ENCODE results near the gene RPEL1. TPM values are rescaled to one million over a fixed set of nuclear protein-coding genes. Genes with fewer than 3 reads are reported as not detected.

The RPEL1 gene
- total and polyA plus RNA-seq, 2 of the 8 experiments (the other 6 are each of a cell fraction or from before 2014, with no cell fraction given): 0.12 TPM; not detected in 1

DNA sequence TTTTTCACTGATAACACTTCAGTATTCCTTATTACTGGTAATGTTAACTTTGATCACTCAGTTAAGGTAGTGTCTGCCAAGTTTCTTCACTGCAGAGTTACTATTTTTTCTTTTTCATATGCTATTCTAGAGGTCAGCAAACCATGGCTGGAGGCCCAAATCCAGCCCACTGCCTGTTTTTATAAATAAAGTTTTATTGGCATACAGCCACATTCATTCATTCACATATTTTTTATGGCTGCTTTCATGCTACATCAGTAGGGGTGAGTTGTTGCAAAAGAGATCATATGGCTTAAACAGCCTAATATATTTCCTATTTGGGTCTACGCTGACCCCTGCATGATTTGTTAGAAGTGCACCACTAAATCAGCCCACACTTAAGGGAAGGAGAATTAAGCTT is 10.9 kb downstream of the RPEL1 start:
- H3K56ac ChIP-seq (replicated peaks; ENCODE audit: insufficient read length, low read depth, low read length): no peak overlapping the region
- H3K36me3 ChIP-seq (ENCODE audit: control insufficient read depth in 2 of 4, insufficient read depth in 4 of 4, low read length in 3 of 4): no peaks in the 10 kb centered on the region
- no peak overlapping the region for H3K4me2 ChIP-seq (ENCODE audit: insufficient read depth in 1 of 2, low read depth in 2 of 2, low read length in 2 of 2)
- no peak overlapping the region for H2AFZ ChIP-seq (ENCODE audit: low read length)
- no peak overlapping the region for H4K91ac ChIP-seq (replicated peaks; ENCODE audit: insufficient read length, low read length)
- H3K79me2 ChIP-seq (ENCODE audit: control insufficient read depth in 1 of 2, insufficient read depth in 2 of 2, low read length in 2 of 2): no peaks in the 10 kb centered on the region
- H2BK20ac ChIP-seq (ENCODE audit: low read length): no peak overlapping the region
- no peak overlapping the region for H3K23ac ChIP-seq (ENCODE audit: insufficient read length)
- H2BK12ac ChIP-seq (ENCODE audit: low read depth, low read length): no peak overlapping the region
- no peak overlapping the region for H3K27ac ChIP-seq (ENCODE audit: low read depth, low read length)
- H3K27me3 ChIP-seq (replicated peaks in 1 of 4; ENCODE audit: control insufficient read depth in 3 of 4, extremely low read depth in 1 of 4, insufficient read depth in 3 of 4, low read length in 3 of 4): no peaks in the 10 kb centered on the region; a peak in 1 of 7 replicates
- no peaks in the 10 kb centered on the region for H3K79me1 ChIP-seq (ENCODE audit: low read depth, low read length)
- no peaks in the 10 kb centered on the region for H3K4me1 ChIP-seq (replicated peaks in 1 of 4; ENCODE audit: control insufficient read depth in 3 of 4, insufficient read depth in 4 of 4, low read length in 3 of 4)
- H4K5ac ChIP-seq (ENCODE audit: insufficient read length, low read depth, low read length): no peak overlapping the region
- FAIRE-seq: no peak
- no peak overlapping the region for H3K14ac ChIP-seq (ENCODE audit: insufficient read length)
- no peak overlapping the region for H3K9ac ChIP-seq (replicated peaks in 1 of 4; ENCODE audit: extremely low read depth in 1 of 4, low read depth in 3 of 4, low read length in 3 of 4)
- CTCF ChIA-PET (ENCODE audit: partially characterized antibody): interaction anchor here (1.3 kb wide), 1 partner anchor 12 kb away, joined by 4 read pairs; no protein-coding TSS in a partner anchor
- H4K20me1 ChIP-seq (replicated peaks in 1 of 2; ENCODE audit: control insufficient read depth in 1 of 2, insufficient read depth in 2 of 2, low read length in 2 of 2): no peaks in the 10 kb centered on the region
- TF ChIP-seq CREB1 (IDR thresholded peaks at IDR 0.05) (no peak), CTBP2 (IDR thresholded peaks at IDR 0.05; ENCODE audit: borderline replicate concordance, insufficient read depth, insufficient read length, low read length) (no peak), RXRA (IDR thresholded peaks at IDR 0.05; ENCODE audit: insufficient read depth, low read depth, low read length) (no peak), NRF1 (IDR thresholded peaks at IDR 0.05; ENCODE audit: low read depth, low read length) (no peak), YY1 (IDR thresholded peaks at IDR 0.05; ENCODE audit: low read depth, low read length) (no peak), CHD1 (IDR thresholded peaks at IDR 0.05; ENCODE audit: low read depth, low read length) (no peak), SP2 (IDR thresholded peaks at IDR 0.05; ENCODE audit: low read length) (no peak), SIRT6 (IDR thresholded peaks at IDR 0.05; ENCODE audit: low read length) (no peak), SP1 (IDR thresholded peaks at IDR 0.05; ENCODE audit: low read depth, low read length) (no peak)
- no peak overlapping the region for H2AK5ac ChIP-seq (ENCODE audit: low read depth, low read length)
- H3K4ac ChIP-seq (replicated peaks; ENCODE audit: insufficient read length, low read depth, low read length): no peak overlapping the region
- POLR2A ChIA-PET (ENCODE audit: partially characterized antibody): no interaction called here
- no peak overlapping the region for H4K8ac ChIP-seq (ENCODE audit: extremely low read depth, insufficient read depth, low read length)
- 100% methylated on average over 1 of the region's 1 CpG; no CpG with 5 or more reads in 1 of the 2 experiments for WGBS, 2 experiments (ENCODE audit: extremely low coverage in 1 of 2, insufficient coverage in 1 of 2, insufficient read length in 1 of 2, insufficient replicate concordance in 2 of 2, low coverage in 1 of 2, low lambda C conversion rate in 2 of 2, missing lambda C conversion rate in 1 of 2)
- DNase-seq (ENCODE audit: low read depth in 1 of 2, low spot score in 2 of 2): no peak
- peaks cover 7 to 14% of the 10 kb centered on the region in 2 experiments; a peak in 3 of 4 replicates for H3K9me3 ChIP-seq (ENCODE audit: insufficient read depth in 2 of 2, low read depth in 1 of 2, low read length in 1 of 2)
- H2BK5ac ChIP-seq (ENCODE audit: low read depth, low read length): no peak overlapping the region
- H3K18ac ChIP-seq (ENCODE audit: extremely low read depth, low read length): no peak overlapping the region
- no peak overlapping the region for H2BK120ac ChIP-seq (replicated peaks; ENCODE audit: low read depth, low read length)
- no peak overlapping the region for H3K4me3 ChIP-seq (ENCODE audit: extremely low read depth in 1 of 4, insufficient read depth in 2 of 4, low read depth in 3 of 4, low read length in 4 of 4)
- no peak overlapping the region for H2BK15ac ChIP-seq (ENCODE audit: low read length)
- no peaks in the 10 kb centered on the region for H3K23me2 ChIP-seq (ENCODE audit: low read depth, low read length)
